BLaER1 treated with 17β-estradiol and CSF1 and Interleukin-3, amounts not matched to agents 10 nM and 100 nM (cell line): ENCODE measurements around the gene FGD5.

Experiments
- H3K27ac ChIP-seq, 11 experiments: shearing (Covaris generic); formaldehyde crosslinking; 2 replicates each; pipeline ENCODE4 v1.8.1; 2022
- H3K27me3 ChIP-seq, 11 experiments: shearing (Covaris generic); formaldehyde crosslinking; 2 replicates each; pipeline ENCODE4 v1.8.1; 2022
- H3K36me3 ChIP-seq, 11 experiments: shearing (Covaris generic); formaldehyde crosslinking; 2 replicates each; pipeline ENCODE4 v1.8.1; 2022
- H3K4me1 ChIP-seq, 10 experiments: shearing (Covaris generic); formaldehyde crosslinking; 2 replicates each; pipeline ENCODE4 v1.8.1; 2022
- H3K4me2 ChIP-seq, 11 experiments: shearing (Covaris generic); formaldehyde crosslinking; 2 replicates each; pipeline ENCODE4 v1.8.1; 2022
- H3K4me3 ChIP-seq, 10 experiments: shearing (Covaris generic); formaldehyde crosslinking; 2 replicates each; pipeline ENCODE4 v1.8.1; 2022
- H3K9ac ChIP-seq, 11 experiments: shearing (Covaris generic); formaldehyde crosslinking; 2 replicates each; pipeline ENCODE4 v1.8.1; 2022
- H3K9me3 ChIP-seq, 11 experiments: shearing (Covaris generic); formaldehyde crosslinking; replicated peaks in 1 of 11; 2 replicates each; pipeline ENCODE4 v1.8.1; 2022
- H4K20me1 ChIP-seq, 11 experiments: shearing (Covaris generic); formaldehyde crosslinking; 2 replicates each; pipeline ENCODE4 v1.8.1; 2022
- Cebpa-rat ChIP-seq, 11 experiments: shearing (Covaris generic); IDR thresholded peaks; 2 replicates each; pipeline ENCODE4 v1.8.1; 2022

FGD5 gene

GRCh38 chr3:14818804-14819500, at the start of gene FGD5:
FGD5 (plus strand) TSS chr3:14818962; CDS start chr3:14819072, 110 bp downstream.
- no peaks in the 10 kb centered on the region for H3K9me3 ChIP-seq
- no peak within 1 kb of the TSS for H3K27ac ChIP-seq
- no peak within 1 kb of the TSS for H3K4me3 ChIP-seq
- no peak within 1 kb of the TSS for H3K9ac ChIP-seq
- no peak for TF ChIP-seq Cebpa-rat (IDR thresholded peaks at IDR 0.05)
- H3K36me3 ChIP-seq = no peaks in the 10 kb centered on the region
- H3K4me1 ChIP-seq = peaks cover 6 to 20% (median 16%) of the 10 kb centered on the region in 10 experiments; a peak in 19 of 20 replicates
- no peak within 1 kb of the TSS for H3K4me2 ChIP-seq
- H3K27me3 ChIP-seq = peaks cover 0 to 9% (median 1%) of the 10 kb centered on the region in 11 experiments; a peak in 2 of 22 replicates
- no peaks in the 10 kb centered on the region; a peak in 1 of 22 replicates for H4K20me1 ChIP-seq

- H3K4me1 ChIP-seq = peaks cover 5 to 48% (median 30%) of the 10 kb centered on the region in 10 experiments; a peak in 16 of 20 replicates
- H3K27me3 ChIP-seq = no peaks in the 10 kb centered on the region
- no peaks in the 10 kb centered on the region for H3K36me3 ChIP-seq
- H3K9ac ChIP-seq = no peak overlapping the region
- no peak overlapping the region for H3K27ac ChIP-seq
- no peak overlapping the region for H3K4me2 ChIP-seq
- H4K20me1 ChIP-seq = no peaks in the 10 kb centered on the region
- no peak for TF ChIP-seq Cebpa-rat (IDR thresholded peaks at IDR 0.05)
- no peak overlapping the region for H3K4me3 ChIP-seq
- no peaks in the 10 kb centered on the region for H3K9me3 ChIP-seq
Observed at GRCh38 chr3:14769544-14770325, 49.0 kb upstream of the FGD5 start.

- H3K27ac ChIP-seq = no peak overlapping the region
- no peak overlapping the region for H3K4me2 ChIP-seq
- peaks cover 5 to 55% (median 35%) of the 10 kb centered on the region in 10 experiments; a peak in 16 of 20 replicates for H3K4me1 ChIP-seq
Observed at GRCh38 chr3:14770591-14770990, 48.2 kb upstream of the FGD5 start.

GRCh38 chr3:14771593-14772497, 46.9 kb upstream of the FGD5 start:
- H3K9ac ChIP-seq = no peak overlapping the region
- H3K27me3 ChIP-seq = no peaks in the 10 kb centered on the region
- H3K4me3 ChIP-seq = no peak overlapping the region
- no peak overlapping the region for H3K27ac ChIP-seq
- H3K4me2 ChIP-seq = peak overlapping the region in 2 of 11 experiments; percentile 3 to 55; a peak in 1 of 22 replicates
- TF ChIP-seq Cebpa-rat (IDR thresholded peaks at IDR 0.05) = no peak
- H3K4me1 ChIP-seq = peaks cover 5 to 54% (median 35%) of the 10 kb centered on the region in 10 experiments; a peak in 16 of 20 replicates
- no peaks in the 10 kb centered on the region for H3K36me3 ChIP-seq
- no peaks in the 10 kb centered on the region for H3K9me3 ChIP-seq
- H4K20me1 ChIP-seq = no peaks in the 10 kb centered on the region

More at GRCh38 chr3:14770591-14770990, 48.2 kb upstream of the FGD5 start:
- H3K9me3 ChIP-seq = no peaks in the 10 kb centered on the region
- H3K4me3 ChIP-seq = no peak overlapping the region
- no peak for TF ChIP-seq Cebpa-rat (IDR thresholded peaks at IDR 0.05)
- H3K36me3 ChIP-seq = no peaks in the 10 kb centered on the region
- no peaks in the 10 kb centered on the region for H4K20me1 ChIP-seq
- no peaks in the 10 kb centered on the region for H3K27me3 ChIP-seq
- no peak overlapping the region for H3K9ac ChIP-seq

- H3K4me2 ChIP-seq = peak overlapping the region in 9 of 11 experiments; percentile 2 to 55 (median 42); a peak in 12 of 22 replicates
- H3K36me3 ChIP-seq = no peaks in the 10 kb centered on the region
- peak overlapping the region in 3 of 11 experiments; percentile 25 to 48 (median 28); a peak in 1 of 22 replicates for H3K27ac ChIP-seq
- H3K9ac ChIP-seq = no peak overlapping the region
- H3K27me3 ChIP-seq = no peaks in the 10 kb centered on the region
- no peak for TF ChIP-seq Cebpa-rat (IDR thresholded peaks at IDR 0.05)
- H3K4me3 ChIP-seq = no peak overlapping the region
- peaks cover 0 to 3% (median 0%) of the 10 kb centered on the region in 11 experiments; a peak in 4 of 22 replicates for H3K9me3 ChIP-seq
- no peaks in the 10 kb centered on the region for H4K20me1 ChIP-seq
- peaks cover 5 to 46% (median 32%) of the 10 kb centered on the region in 10 experiments; a peak in 16 of 20 replicates for H3K4me1 ChIP-seq
Observed at GRCh38 chr3:14772533-14773138, 46.1 kb upstream of the FGD5 start.

GRCh38 chr3:14773281-14773680, 45.5 kb upstream of the FGD5 start:
- Histone ChIP-seq H3K27ac (peak overlapping the region in 3 of 11 experiments; percentile 28 to 48 (median 35); a peak in 2 of 22 replicates), H3K4me1 (peaks cover 5 to 40% (median 31%) of the 10 kb centered on the region in 10 experiments; a peak in 16 of 20 replicates), H3K9me3 (peaks cover under 1 to 10% (median 5%) of the 10 kb centered on the region in 11 experiments; a peak in 19 of 22 replicates), H3K27me3 (no peaks in the 10 kb centered on the region), H3K36me3 (no peaks in the 10 kb centered on the region), H3K4me2 (peak overlapping the region in 10 of 11 experiments; percentile 7 to 73 (median 52); a peak in 16 of 22 replicates), H4K20me1 (no peaks in the 10 kb centered on the region), H3K9ac (peak overlapping the region in 2 of 11 experiments; percentile 27 to 31; a peak in 1 of 22 replicates), H3K4me3 (no peak overlapping the region)
- no peak for TF ChIP-seq Cebpa-rat (IDR thresholded peaks at IDR 0.05)

- peaks cover 5 to 14% (median 9%) of the 10 kb centered on the region in 11 experiments; a peak in 21 of 22 replicates for H3K9me3 ChIP-seq
- peak overlapping the region in 8 of 11 experiments; percentile 19 to 73 (median 62); a peak in 15 of 22 replicates for H3K4me2 ChIP-seq
- H3K36me3 ChIP-seq = no peaks in the 10 kb centered on the region
- no peak overlapping the region for H3K4me3 ChIP-seq
- H3K9ac ChIP-seq = peak overlapping the region in 2 of 11 experiments; percentile 27 to 31; a peak in 2 of 22 replicates
- peaks cover 5 to 40% (median 31%) of the 10 kb centered on the region in 10 experiments; a peak in 16 of 20 replicates for H3K4me1 ChIP-seq
- H4K20me1 ChIP-seq = no peaks in the 10 kb centered on the region
- H3K27ac ChIP-seq = peak overlapping the region in 2 of 11 experiments; percentile 23 to 35; a peak in 1 of 22 replicates
- H3K27me3 ChIP-seq = no peaks in the 10 kb centered on the region
- no peak for TF ChIP-seq Cebpa-rat (IDR thresholded peaks at IDR 0.05)
Observed at GRCh38 chr3:14773691-14774128, 45.1 kb upstream of the FGD5 start.

GRCh38 chr3:14774431-14774830, 44.3 kb upstream of the FGD5 start:
- Histone ChIP-seq H3K9ac (no peak overlapping the region), H3K4me1 (peaks cover 5 to 40% (median 31%) of the 10 kb centered on the region in 10 experiments; a peak in 16 of 20 replicates), H3K27me3 (no peaks in the 10 kb centered on the region), H3K36me3 (no peaks in the 10 kb centered on the region), H3K27ac (no peak overlapping the region), H4K20me1 (no peaks in the 10 kb centered on the region), H3K9me3 (peaks cover 12 to 21% (median 17%) of the 10 kb centered on the region in 11 experiments; a peak in 21 of 22 replicates), H3K4me2 (peak overlapping the region in 8 of 11 experiments; percentile 19 to 73 (median 50); a peak in 13 of 22 replicates), H3K4me3 (no peak overlapping the region)
- no peak for TF ChIP-seq Cebpa-rat (IDR thresholded peaks at IDR 0.05)
